HG03175 (cell line): Measurements from ENCODE around the gene GRIN3B.

Source experiments
- ATAC-seq: cut with Tn5 transposase; IDR thresholded peaks from one replicate; pipeline ENCODE4 v1.9.1; 2021; ENCODE audit warnings: mild to moderate bottlenecking, moderate library complexity; ENCODE audit not compliant: unreplicated experiment

Gene GRIN3B

DNA sequence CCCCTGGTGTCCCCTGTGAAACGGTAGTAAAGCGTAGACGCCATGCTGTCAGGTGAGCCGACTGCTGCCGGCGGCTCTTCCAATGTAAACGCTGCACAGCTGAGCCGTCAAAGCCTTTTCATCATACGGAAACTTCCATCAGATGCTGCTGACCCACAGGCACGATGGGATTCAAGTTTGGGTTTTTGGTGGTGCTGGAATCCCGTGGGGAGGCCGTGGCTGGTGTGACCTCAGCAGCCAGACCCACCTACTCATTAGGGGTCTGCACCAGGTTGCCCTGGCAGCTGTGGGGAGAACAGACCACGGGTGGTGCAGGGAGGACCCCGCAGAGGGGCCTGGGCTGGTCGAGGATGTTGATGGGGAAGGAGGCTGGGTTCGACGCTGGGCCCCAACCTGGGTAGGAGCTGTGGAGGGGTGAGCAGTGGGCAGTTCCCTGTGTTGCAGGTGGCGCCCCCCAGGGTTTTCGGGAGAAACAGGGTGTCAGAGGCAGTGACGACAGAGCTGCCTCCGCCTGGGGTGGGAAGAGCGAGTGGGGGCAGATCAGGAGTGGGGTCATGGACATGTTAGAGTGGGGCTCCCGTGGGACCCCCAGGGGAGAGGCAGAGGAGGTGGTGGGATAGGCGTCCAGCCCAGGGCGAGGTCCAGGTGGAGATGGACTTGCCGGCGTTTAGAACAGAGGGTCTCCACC, 6.6 kb downstream of the GRIN3B start:
- ATAC-seq = no peak

DNA sequence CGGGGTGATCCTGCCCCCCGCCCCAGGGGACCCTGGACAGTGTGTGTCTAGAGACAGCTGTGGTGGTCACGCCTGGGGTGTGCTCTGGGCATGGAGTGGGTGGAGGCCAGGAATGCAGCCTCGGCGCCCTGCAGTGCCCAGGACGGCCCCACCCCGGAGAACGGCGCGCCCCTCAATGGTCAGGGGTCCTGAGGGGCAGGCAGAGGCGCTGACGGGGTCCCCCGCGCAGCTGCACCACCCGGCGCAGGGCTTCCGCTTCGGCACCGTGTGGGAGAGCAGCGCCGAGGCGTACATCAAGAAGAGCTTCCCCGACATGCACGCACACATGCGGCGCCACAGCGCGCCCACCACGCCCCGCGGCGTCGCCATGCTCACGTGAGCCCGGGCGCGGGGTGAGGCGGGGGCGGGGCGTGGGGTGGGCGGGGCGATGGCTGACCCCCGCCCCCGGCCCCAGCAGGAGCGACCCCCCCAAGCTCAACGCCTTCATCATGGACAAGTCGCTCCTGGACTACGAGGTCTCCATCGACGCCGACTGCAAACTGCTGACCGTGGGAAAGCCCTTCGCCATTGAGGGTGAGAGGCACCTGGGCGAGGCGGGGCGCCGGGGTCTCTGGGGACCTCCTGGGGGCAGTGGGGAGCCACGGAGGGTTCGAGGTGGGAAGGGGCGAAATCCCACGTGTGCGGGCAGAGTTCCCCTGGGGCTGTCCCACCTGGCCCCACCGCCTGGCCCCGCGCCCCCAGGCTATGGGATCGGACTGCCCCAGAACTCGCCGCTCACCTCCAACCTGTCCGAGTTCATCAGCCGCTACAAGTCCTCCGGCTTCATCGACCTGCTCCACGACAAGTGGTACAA, 7.4 kb downstream of the GRIN3B start:
- ATAC-seq = no peak

DNA sequence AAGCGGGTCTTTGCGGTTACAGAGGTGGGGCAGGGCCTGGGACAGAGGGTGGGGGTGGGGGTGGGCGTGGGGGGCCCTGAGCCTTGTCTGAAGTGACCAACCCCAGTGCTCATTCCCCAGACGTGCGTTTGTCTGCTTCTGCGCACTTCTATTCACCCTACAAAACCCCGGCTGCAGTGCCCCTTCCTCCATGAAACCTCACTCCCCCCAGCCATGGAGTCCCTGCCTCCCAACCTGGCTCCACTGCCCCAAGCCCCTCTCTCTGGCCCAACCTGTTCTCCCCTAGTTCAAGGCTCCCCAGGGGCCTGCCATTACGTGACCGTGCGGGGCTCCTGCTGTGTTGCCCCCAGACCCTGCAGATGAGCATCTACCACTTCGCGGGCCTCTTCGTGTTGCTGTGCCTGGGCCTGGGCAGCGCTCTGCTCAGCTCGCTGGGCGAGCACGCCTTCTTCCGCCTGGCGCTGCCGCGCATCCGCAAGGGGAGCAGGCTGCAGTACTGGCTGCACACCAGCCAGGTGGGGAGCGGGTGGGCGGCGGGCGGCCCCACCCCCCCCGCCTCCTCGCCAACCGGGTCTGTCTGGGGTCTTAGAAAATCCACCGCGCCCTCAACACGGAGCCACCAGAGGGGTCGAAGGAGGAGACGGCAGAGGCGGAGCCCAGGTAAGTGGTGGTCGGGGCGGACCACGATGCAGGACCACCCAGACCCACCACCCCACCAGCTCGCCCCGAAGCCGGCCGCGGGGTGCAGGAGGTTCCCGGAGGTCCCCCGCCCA, 8.2 kb downstream of the GRIN3B start:
- ATAC-seq = no peak

DNA sequence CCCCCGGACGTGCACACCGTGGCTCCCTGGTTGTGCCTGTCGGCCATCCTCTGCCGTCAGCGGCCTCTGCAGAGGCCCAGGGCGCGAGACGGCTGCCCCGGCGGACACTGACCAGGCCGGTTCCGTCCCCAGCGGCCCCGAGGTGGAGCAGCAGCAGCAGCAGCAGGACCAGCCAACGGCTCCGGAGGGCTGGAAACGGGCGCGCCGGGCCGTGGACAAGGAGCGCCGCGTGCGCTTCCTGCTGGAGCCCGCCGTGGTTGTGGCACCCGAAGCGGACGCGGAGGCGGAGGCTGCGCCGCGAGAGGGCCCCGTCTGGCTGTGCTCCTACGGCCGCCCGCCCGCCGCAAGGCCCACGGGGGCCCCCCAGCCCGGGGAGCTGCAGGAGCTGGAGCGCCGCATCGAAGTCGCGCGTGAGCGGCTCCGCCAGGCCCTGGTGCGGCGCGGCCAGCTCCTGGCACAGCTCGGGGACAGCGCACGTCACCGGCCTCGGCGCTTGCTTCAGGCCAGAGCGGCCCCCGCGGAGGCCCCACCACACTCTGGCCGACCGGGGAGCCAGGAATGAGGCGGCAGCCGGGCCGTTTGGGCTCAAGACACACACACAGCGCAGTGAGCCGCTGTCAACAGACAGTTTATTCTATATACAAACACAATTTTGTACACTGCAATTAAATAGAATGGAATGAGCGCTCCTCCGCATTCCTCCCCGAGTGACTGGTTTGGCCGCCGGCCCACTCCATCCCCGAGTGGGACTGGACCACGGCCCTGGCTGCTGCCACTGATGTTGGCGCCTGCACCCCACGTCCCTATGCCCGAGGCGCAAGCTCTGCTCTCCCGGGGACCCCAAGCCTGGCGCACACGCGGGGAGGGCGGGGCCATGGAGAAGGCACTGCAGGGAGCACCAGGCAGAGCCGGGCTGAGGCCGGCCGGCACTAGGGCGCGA, 9.1 kb downstream of the GRIN3B start:
- ATAC-seq = no peak

DNA sequence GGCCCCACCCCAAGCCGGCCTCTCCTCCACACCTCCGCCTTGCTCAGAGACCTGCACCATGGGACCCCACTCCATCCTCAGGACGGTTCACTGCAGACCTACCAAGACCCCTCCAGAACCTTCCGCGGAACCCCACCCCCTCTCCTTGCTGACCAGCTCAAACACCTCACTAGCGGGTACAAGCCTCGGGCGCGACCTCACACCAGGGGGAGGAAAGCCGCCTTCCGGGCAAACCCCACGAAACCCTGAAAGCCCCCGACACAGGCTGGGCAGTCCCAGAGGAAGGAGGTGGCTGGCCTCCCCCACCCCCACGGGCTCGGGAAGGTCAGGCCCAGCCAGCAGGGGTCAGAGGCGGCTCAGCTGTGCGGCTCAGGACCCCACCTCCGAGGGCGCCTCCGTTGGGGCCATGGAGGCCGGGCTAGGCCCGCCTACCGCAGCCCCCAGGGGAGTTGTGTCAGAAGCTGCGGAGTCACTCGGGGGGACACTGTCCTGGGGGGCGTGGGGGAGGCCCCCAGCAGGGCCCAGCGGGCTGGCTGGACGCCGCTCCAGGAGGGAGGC, 9.8 kb downstream of the GRIN3B start:
- ATAC-seq = no peak

DNA sequence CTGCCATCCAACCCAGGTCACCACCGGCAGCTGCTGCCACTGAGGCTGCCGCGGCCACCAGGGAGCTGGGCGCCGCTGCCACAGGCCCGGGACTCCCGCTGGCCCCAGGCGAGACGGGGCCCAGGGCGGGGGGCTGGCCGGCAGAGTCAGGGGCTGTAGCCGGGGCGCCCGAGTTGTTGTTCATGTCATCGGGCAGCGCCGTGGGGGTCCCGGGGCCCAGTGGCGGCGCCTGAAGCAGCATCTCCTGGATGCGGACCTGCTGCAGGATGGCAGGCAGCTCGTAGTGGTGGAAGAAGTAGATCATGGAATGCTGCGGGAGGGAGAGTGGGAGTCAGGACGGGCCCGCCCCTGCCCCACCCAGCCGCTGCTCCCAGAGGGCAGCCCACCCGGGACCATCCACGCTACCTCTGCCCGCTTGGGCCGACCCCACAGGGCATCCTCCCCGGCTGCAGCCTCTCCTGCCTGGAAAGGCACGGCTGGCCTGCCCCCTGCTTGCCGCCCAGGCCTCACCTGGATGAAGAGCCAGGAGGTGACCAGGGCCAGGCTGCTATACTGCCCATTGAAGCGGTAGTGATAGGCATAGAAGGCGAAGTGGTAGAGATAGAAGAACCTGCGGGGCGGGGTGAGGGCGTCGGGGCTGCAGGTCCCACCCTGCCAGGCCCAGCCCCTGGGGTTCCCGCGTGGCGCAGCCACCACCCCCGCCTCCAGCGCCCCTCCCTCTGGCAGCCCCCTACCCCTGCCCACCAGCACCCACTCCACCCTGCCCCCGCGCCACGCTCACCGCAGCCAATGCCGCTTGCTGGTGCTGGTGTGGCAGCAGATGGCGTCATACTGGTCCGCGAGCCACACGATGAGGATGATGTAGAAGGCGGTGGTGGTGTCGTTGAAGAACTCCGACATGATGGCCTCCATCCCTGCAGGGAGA, 10.6 kb downstream of the GRIN3B start:
- no peak for ATAC-seq

DNA sequence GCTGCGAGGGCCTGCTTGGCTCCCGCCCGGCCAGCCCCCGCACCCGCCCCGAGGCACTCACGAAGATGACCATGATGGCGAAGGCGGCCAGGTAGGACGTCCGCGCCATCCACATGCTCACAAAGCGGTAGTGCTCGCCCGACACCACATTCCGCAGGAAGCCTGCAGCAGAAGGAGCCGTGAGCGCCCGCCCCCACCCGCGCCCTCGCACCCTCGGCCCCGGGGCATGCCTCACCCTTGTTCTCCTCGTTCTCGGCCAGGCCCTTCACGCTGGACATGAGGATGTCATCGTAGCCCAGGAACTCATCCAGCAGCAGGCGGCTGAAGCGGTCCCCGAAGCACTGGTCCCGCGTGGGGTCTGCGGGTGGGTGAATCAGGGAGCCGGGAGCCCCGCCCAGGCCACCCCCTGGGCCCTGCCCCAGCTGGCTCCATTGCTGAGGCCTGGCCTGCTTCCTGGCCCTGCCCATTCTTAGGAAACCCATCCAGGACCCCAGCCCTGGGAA, 11.7 kb downstream of the GRIN3B start:
- ATAC-seq = no peak

DNA sequence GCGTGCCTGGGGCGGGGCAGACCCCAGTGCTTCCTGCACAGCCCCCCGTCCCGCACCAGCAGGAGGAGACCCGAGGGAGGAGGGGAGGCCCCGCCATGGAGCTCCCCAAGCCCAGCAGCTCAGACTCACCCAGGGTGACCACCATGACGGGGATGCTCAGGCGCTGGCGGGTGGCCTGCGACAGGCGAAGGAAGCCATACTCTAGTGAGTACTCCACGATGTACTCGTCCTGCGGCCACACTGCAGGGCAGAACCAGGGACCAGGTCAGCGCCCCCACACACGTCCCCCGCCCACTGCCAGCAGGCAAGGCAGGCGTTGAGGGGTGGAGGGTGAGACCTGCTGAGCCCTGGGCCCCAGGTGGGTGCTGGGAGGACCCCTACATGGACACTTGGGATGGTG, 12.1 kb downstream of the GRIN3B start:
- no peak for ATAC-seq

DNA sequence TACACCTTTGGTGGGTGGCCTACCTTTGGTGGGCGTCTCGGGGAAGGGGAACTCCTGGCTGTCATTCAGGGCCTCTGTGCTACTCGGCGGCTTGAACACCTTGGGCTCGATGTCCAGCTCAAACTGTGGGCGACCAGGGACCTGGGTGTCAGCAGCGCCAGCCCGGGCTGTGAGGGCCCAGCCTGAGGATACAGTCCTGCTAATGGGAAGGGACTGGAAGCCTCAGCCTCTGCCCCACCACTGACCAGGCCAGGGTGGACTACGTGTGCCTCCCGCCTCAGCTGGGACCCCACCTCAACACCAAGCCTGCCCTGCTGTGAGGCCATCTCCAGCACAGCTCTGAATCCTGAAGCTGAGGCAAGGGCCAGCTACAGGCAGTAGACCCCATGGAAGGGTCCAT, 13.0 kb downstream of the GRIN3B start:
- no peak for ATAC-seq

DNA sequence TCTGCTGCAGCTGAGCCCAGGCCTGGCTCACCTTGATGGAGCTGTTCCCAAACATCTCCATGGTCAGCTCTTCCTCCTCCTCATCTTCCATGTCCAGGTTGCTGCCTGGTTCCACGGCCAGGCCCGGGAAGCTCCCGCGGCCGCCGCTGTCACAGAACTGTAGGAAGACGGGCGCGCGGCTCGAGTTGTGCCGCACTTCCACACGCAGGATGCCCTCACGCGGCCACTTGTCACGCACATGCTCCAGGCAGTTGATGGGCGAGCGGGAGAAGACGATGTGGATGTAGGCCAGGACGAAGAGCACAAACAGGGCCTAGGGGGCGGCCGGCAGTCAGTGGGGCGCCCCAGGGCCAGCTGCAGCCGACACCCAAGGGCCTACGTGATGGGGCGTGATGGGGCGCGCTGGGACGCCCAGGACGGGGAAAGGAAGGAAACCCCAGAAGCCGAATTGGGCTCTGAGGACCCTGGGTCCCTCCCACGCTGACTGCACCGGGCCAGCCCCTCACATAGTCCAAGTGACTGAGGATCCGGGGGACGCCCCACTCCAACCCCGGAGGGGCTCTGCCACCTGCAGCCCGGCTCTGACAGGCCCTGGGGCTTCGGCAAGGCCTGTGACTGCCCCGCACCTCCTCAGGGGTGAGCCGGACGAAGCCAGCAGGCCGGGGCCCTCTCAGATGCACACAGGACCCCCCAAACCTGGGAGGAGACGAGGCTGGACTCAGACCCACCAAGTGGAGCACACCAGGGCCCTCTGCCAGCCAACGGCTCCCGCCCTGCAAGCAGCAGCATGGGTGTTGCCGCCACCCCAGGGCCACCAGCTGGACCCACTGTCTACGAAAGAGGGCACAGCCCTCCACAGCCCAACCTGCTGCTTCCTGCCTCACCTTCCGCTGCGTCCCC, 14.2 kb downstream of the GRIN3B start:
- no peak for ATAC-seq

DNA sequence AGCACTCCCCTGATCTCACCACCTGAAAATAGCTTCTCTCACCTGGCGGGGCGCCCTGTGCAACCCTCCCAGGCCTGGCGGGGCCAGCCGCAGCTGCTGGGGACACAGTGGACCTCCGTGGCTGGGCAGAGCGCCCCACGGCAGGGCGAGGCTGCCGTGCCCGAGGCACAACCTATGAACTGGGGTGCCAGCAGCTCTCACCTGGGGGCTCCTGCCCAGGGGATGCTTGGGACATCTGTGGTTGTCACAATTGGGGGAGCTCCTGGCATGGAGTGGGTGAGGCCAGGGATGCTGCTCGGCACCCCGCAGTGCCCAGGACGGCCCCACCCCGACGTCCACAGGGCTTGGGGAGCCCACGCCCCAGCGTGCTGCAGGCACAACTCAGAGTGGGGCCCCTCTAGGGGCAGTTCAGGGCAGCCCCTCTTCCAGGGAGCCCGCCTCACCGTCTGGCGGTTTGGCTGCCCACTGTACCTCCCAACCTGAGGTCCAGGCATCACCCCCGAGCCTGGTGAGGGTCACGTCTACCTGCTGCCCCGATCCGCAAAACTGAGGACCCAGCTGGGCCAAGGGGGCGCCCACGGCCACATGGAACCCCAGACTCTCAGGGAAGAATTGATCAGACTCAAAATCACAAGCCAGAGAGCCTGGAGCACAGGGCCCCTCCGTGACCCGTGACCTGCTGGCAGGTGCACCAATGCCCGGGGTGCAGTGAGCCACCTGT, 15.0 kb downstream of the GRIN3B start:
- no peak for ATAC-seq

DNA sequence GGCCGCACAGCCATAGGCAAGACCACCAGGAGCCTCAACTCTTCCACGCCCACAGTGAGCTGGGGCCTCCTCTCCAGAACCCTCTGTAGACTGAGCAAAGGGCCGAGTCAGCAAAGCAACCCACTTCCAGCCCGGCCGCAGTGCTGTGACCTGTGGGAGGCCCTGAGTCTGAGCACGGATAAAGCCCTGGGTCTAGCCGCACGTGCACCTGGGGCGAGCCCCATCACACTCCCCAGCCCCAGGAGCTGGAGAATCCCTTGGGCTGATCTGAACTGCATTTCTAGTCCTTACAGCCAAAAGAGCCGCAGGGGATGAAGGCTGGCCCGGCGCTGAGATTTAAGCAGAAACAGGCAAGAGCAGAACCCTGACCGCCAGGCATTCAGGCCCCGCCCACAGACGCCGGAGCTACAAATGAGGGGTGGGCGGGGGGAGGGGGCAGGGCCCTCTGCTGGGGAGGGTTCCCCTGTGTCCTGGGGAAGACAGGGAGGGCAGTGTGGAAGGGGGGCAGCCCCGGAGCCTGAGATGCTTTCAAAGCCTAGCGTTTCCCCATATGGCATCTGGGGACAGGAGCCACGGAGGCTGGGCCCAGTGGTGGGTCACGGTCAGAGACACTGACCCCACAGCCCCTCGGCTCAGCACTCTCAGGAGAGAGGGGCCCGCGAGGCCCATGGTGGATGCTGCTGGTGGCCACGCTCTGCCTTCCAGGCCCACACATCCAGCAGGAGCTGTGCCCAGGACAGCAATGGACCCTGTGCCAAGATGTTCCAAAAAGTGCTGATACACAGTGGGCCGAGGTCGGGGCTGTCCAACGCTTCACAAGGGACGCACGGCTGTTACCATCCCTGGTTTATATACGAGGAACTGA, 15.8 kb downstream of the GRIN3B start:
- no peak for ATAC-seq

DNA sequence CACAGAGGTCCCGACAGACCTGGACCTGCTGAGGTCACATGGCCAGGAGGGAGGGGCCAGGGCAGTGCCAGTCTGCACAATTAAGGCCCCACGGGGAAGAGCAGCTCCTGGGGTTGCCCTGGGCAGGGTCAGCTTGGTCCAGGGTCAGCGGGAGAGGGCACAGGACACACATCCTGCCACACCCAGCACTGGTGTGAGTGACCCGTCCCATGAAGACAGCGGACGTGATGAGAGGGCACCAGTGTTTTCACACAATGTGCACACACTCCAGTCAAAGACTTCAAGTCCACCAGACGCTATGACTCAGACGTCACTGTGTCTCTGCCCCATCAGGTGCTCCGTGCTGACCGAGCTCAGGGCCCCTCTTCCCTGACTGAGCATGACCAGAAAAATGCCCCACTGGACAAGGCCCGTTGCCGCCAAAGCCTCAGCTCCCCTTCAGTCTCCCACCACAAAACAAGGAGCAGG, 16.5 kb downstream of the GRIN3B start:
- ATAC-seq = no peak

DNA sequence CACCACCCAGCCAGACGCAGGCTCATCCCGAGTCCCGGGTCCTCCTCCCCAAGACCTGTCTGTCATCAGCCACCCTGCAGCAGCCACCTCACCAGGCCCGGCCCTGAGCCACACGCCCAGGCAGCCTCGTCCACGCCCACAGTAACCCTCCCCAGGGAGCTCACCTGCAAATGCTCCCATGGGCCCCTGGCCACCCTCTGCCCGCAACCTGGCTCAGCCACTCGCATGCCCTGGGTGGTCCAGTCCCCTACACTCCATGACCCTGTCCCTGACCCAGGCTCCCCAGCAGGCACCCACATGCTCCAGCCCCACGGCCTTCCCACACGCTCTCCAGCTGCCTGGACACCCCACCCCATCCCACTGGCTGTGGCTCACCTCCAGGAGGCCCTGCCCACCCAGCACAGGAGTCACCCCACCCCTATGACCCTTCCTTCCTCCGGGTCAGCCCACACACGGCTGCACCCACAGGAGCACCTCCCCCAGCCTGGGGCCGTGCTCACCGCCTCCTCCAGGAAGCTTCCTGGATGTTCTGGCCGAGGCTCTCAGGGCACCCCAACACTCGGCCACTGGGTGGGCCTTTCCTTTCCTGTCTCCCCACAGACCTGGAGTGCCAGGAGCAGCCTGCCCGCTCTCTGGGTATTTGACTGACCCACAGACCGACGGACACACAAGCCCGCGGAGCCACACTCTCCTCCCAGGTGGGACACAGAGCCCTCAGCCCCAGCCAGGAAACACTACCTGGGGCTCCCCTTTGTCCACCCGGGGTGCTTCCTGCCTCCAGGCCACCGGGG, 17.1 kb downstream of the GRIN3B start:
- ATAC-seq = no peak

DNA sequence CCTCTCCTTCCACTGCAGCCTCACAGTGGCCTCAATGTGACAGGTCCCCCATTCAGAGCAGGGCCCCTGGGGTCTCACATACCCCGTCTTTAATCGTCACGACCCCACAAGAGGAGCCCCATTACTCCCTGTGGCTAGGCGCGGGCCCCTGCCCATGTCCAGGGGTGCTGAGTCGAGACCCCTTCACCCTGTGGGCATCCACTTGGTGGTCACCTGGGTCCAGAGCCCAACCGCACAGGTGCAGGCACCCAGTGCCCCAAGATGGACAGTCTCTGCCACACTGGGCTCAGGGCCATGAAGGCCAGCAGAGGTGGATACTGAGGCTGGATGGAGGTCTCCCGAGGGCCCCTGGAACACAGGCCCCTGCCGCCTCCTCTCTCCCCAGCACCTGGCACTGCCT, 17.7 kb downstream of the GRIN3B start:
- no peak for ATAC-seq
